ENCODE measurements around the gene SLC39A13.

- no peak for TF ChIP-seq SIN3A (IDR thresholded peaks at IDR 0.05; ENCODE audit: borderline replicate concordance, insufficient read depth, low read length)
- no peak for TF ChIP-seq POLR2AphosphoS5 (IDR thresholded peaks at IDR 0.05; ENCODE audit: low read depth, low read length)
These were observed 41.2 kb downstream of the SLC39A13 start for GRCh38 chr11:47449541-47449940.

Data from PFSK-1 (cell line).